ENCODE measurements around the gene PCDH8. TPM values are rescaled to one million over a fixed set of nuclear protein-coding genes. Genes with fewer than 3 reads are reported as not detected.

Gene PCDH8
- total RNA-seq, 3 donors from 2014 or later (not counting 1 experiment from before 2014, with no cell fraction given) = not detected

- no peak overlapping the region for H3K4me3 ChIP-seq (ENCODE audit: low read length)
- H3K27me3 Mint-ChIP-seq (ENCODE audit: low read depth in 2 of 2) = peaks cover 12% of the 10 kb centered on the region in 2 donors
- DNase-seq (no peak), ATAC-seq (no peak)
- intact Hi-C loops (cut with micrococcal nuclease) = no loop called here
- H3K36me3 ChIP-seq (ENCODE audit: control insufficient read depth, insufficient read depth, low read length) = no peaks in the 10 kb centered on the region
- H3K36me3 Mint-ChIP-seq = no peaks in the 10 kb centered on the region
- no peaks in the 10 kb centered on the region for H3K9me3 ChIP-seq (ENCODE audit: control insufficient read depth, insufficient read depth, low read length)
- no peak overlapping the region for H3K27ac ChIP-seq (ENCODE audit: low read length)
- H3K9me3 Mint-ChIP-seq = no peaks in the 10 kb centered on the region
- no peak overlapping the region for H3K27ac Mint-ChIP-seq
- H3K4me3 Mint-ChIP-seq = no peak overlapping the region
- no peaks in the 10 kb centered on the region for H3K27me3 ChIP-seq (ENCODE audit: control insufficient read depth, insufficient read depth, low read length)
- 94% methylated on average over 5 of the region's 6 CpGs for WGBS (ENCODE audit: insufficient coverage)
- H3K4me1 Mint-ChIP-seq = peaks cover 4 to 6% of the 10 kb centered on the region in 2 donors
- no peak for TF ChIP-seq CTCF (IDR thresholded peaks at IDR 0.05)
- no peaks in the 10 kb centered on the region for H3K4me1 ChIP-seq (ENCODE audit: control insufficient read depth, insufficient read depth, low read length)
These were observed 42.4 kb downstream of the PCDH8 start for GRCh38 chr13:52806029-52806428.

DNA sequence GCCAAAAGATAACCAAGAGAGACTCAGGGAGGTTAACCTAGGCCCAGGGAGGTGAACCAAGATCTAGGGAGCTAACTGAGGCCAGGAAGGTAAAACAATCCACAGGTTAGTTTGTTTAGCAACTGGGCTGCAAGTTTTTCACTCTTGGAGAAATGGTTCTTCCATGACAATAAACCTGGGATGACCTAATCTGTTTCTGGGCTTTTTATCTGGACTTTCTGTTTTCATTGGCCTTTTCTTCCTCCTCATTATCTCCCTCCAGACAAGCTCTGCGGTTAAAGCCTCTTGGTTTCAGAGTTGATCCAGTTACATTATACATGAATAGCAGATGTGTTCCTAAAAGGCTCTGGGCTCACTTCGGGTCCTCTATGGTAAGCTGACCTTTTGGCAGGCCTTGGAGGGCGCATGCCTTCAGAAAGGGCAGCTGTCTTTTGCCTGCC, 44.2 kb downstream of the PCDH8 start:
- no peaks in the 10 kb centered on the region for H3K9me3 ChIP-seq (ENCODE audit: control insufficient read depth, insufficient read depth, low read length)
- no peaks in the 10 kb centered on the region for H3K27me3 ChIP-seq (ENCODE audit: control insufficient read depth, insufficient read depth, low read length)
- no peaks in the 10 kb centered on the region for H3K36me3 ChIP-seq (ENCODE audit: control insufficient read depth, insufficient read depth, low read length)
- no peak overlapping the region for H3K27ac ChIP-seq (ENCODE audit: low read length)
- H3K9me3 Mint-ChIP-seq = no peaks in the 10 kb centered on the region
- H3K4me3 Mint-ChIP-seq = no peak overlapping the region
- H3K4me1 ChIP-seq (ENCODE audit: control insufficient read depth, insufficient read depth, low read length) = no peaks in the 10 kb centered on the region
- H3K4me1 Mint-ChIP-seq = peaks cover under 1 to 2% of the 10 kb centered on the region in 2 donors
- H3K27me3 Mint-ChIP-seq (ENCODE audit: low read depth in 2 of 2) = peaks cover 12 to 13% of the 10 kb centered on the region in 2 donors
- no peak for DNase-seq
- ATAC-seq = no peak
- TF ChIP-seq CTCF (IDR thresholded peaks at IDR 0.05) = no peak
- intact Hi-C loops (cut with micrococcal nuclease) = no loop called here
- H3K36me3 Mint-ChIP-seq = no peaks in the 10 kb centered on the region
- WGBS (ENCODE audit: insufficient coverage) = 96% methylated on average over 3 of the region's 3 CpGs
- H3K4me3 ChIP-seq (ENCODE audit: low read length) = no peak overlapping the region
- H3K27ac Mint-ChIP-seq = no peak overlapping the region

GRCh38 chr13:52800856-52801255, 47.6 kb downstream of the PCDH8 start:
- Mint-ChIP-seq H3K4me1 (no peaks in the 10 kb centered on the region), H3K27ac (no peak overlapping the region), H3K9me3 (no peaks in the 10 kb centered on the region), H3K36me3 (no peaks in the 10 kb centered on the region), H3K27me3 (ENCODE audit: low read depth in 2 of 2) (peaks cover 13 to 14% of the 10 kb centered on the region in 2 donors), H3K4me3 (no peak overlapping the region)
- Histone ChIP-seq H3K4me3 (ENCODE audit: low read length) (no peak overlapping the region), H3K27ac (ENCODE audit: low read length) (no peak overlapping the region), H3K27me3 (ENCODE audit: control insufficient read depth, insufficient read depth, low read length) (no peaks in the 10 kb centered on the region), H3K9me3 (ENCODE audit: control insufficient read depth, insufficient read depth, low read length) (no peaks in the 10 kb centered on the region), H3K36me3 (ENCODE audit: control insufficient read depth, insufficient read depth, low read length) (no peaks in the 10 kb centered on the region), H3K4me1 (ENCODE audit: control insufficient read depth, insufficient read depth, low read length) (no peaks in the 10 kb centered on the region)
- 62% methylated on average over 3 of the region's 5 CpGs for WGBS (ENCODE audit: insufficient coverage)
- DNase-seq (no peak), ATAC-seq (no peak)
- TF ChIP-seq CTCF (IDR thresholded peaks at IDR 0.05) = no peak
- intact Hi-C loops (cut with micrococcal nuclease) = no loop called here

GRCh38 chr13:52798770-52799430, 49.5 kb downstream of the PCDH8 start:
- H3K4me1 ChIP-seq (ENCODE audit: control insufficient read depth, insufficient read depth, low read length) = no peaks in the 10 kb centered on the region
- H3K4me3 Mint-ChIP-seq = no peak overlapping the region
- WGBS (ENCODE audit: insufficient coverage) = 0% methylated on average over 1 of the region's 1 CpG
- H3K36me3 Mint-ChIP-seq = no peaks in the 10 kb centered on the region
- H3K27me3 ChIP-seq (ENCODE audit: control insufficient read depth, insufficient read depth, low read length) = no peaks in the 10 kb centered on the region
- H3K27me3 Mint-ChIP-seq (ENCODE audit: low read depth in 2 of 2) = peaks cover 9 to 10% of the 10 kb centered on the region in 2 donors
- H3K4me1 Mint-ChIP-seq = no peaks in the 10 kb centered on the region
- no peak overlapping the region for H3K27ac ChIP-seq (ENCODE audit: low read length)
- H3K9me3 ChIP-seq (ENCODE audit: control insufficient read depth, insufficient read depth, low read length) = no peaks in the 10 kb centered on the region
- H3K9me3 Mint-ChIP-seq = no peaks in the 10 kb centered on the region
- DNase-seq = no peak
- intact Hi-C loops (cut with micrococcal nuclease) = no loop called here
- no peak overlapping the region for H3K27ac Mint-ChIP-seq
- no peak for ATAC-seq
- H3K4me3 ChIP-seq (ENCODE audit: low read length) = no peak overlapping the region
- H3K36me3 ChIP-seq (ENCODE audit: control insufficient read depth, insufficient read depth, low read length) = no peaks in the 10 kb centered on the region
- TF ChIP-seq CTCF (IDR thresholded peaks at IDR 0.05) = no peak
